Left forelimb (tissue), 1 donor: ENCODE data around the gene ZDHHC8.
A peak's percentile ranks its signal among the peaks of the same experiment; 100 is the strongest.

Source experiments
- DNase-seq: peaks from one replicate; pipeline ENCODE4 v3.0.0-alpha.2; 2018; ENCODE audit warnings: low spot score

Gene ZDHHC8

DNA sequence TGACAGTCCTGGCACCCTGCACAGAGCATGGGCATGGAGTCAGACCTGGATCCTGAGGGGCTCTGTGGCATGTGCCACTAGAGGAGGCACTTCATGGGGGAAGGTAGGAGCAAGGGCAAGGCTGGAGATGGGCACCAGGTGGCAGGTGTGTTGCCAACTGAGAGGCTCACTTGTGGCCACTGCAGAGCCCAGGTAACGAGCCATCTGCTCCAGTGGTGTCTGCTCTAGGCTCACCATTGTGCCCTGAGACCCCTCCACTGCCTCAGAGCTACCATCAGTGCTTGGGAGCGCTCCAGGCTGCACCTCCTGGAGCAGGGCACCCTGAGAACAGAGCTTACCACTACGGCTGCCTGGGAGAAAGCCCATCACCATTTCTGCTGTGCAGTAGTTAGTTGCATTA, 1.3 kb upstream of the ZDHHC8 start:
- no peak for DNase-seq

DNA sequence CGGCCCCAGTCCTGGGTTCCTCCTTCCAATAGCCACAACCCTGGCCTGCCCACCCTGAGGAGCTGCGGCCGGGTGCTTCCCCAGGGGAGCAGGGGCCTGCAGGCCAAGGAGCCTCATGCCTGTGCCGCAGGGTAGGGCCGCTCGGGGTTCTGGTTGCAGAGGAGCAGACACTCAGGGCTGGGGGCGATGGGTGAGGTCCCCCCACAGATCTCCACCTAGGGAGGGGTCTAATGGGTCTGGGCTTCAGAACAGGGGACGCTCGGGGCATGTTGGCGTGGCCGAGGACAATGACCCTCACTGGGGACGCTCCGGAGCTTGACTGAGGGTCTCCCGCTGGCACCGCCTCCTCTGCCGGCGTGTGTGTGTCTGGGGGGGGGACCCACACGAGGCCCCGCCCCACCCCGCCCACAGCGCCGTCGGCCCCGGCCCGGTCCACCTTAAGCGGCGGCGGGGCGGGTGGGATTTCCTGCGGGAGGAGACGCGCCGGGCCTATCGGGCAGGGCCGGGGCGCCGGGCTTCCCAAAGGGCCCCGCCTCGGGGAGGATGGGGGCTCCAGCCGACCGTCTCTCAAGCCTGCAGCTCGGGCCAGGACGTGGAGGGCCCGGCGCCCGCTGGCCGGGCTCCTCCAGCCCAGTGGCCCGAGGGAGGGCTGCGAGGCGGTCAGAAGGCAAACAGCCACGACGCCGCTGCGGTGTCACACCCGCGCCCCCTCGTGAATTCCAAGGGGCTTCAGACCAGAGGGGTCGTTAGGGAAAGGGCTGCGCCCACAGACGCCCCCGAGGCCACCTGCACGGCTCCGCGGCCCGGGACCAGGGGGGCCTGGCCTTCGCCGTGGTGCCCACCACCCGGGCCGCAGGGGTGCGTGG, 640 bp upstream of the ZDHHC8 start:
- peak; percentile 88 for DNase-seq

GRCh38 chr22:20131859-20132685, 468 bp downstream of the ZDHHC8 start:
- DNase-seq: no peak

GRCh38 chr22:20132686-20133246, 1.2 kb downstream of the ZDHHC8 start:
- DNase-seq: no peak

DNA sequence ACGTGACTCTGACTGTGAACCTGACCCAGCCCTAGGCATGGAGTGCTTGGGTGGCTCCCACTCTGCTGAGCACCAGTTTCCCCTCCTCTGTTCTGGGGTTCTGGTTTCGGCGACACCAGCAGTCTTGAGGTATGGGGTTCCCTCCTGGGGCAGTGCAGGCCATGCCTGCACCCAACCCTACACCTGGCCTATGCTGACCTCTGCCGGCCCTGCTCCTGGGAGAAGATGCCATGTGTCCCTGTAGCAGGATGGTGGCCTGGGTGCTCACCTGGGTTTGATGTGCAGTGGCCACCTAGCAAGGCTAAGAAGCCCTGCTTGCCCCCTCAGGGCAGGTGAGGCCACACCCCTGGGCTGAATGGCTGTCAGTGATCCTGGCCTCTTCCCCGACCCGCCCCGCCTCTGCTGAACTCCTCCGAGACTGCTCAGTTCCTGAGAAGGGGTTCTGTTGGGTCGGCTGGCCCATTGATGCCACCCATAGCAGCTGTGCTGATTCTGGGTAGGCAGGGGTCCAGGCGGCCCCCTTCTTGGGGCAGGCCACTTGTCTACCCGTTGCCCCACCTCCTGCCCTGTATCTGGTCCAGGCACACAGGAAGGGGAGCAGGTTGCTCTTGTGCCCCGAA, 2.4 kb downstream of the ZDHHC8 start:
- DNase-seq: no peak

DNA sequence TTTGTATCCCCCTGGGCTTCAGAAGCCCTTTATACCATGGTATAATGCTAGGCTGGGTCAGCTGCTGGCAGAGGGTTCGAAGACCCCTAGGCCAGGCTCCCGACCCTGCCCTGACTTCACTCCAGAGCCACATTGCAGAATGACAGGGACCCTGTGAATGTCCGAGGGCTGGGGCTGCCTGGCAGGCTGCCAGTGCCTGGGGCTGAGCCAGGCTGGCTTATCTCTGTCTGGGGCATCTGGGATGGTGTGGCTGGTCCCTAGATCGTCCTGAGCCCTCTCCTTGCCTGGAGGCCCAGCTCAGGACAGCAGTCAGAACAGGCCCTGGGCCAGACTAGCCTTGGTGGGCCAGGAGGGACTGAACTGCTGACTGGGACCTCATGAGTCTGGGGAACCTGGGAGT, 3.7 kb downstream of the ZDHHC8 start:
- DNase-seq: no peak

- DNase-seq: no peak
Measured at GRCh38 chr22:20135806-20136602, 4.4 kb downstream of the ZDHHC8 start.

DNA sequence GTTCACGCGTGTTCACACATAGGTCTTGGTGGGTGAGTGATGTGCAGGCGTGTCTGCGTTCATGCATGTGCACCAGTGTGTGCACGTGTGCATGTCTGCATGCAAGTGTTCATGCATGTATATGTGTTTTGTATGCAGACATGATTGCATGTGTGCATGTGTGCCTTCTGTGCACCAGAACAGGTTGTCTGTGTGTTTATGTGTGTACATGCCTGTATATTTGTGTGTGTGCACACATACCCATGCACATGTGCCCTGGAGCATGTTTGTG, 4.9 kb downstream of the ZDHHC8 start:
- no peak for DNase-seq

DNA sequence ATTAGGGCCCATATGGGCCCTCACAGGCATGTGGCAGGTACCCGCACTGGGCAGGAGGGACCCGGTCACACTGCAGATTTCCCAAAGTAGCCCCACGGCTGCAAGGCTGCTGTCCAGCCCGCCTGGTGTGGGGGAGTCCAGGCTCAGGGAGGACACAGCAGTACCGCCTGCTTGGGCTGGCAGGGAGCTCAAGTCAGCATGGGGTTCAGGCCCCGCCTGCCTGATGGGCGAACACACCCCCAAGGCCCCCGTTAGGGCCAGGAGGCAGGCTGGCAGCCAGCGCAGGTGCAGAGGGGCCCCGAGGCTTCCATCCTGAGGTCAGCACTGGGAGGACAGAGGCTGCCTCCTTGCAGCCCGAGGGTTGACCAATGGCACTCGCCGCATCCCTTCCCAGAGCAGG, 5.5 kb downstream of the ZDHHC8 start:
- DNase-seq: no peak

GRCh38 chr22:20137671-20138416, 6.2 kb downstream of the ZDHHC8 start:
- DNase-seq: no peak

DNA sequence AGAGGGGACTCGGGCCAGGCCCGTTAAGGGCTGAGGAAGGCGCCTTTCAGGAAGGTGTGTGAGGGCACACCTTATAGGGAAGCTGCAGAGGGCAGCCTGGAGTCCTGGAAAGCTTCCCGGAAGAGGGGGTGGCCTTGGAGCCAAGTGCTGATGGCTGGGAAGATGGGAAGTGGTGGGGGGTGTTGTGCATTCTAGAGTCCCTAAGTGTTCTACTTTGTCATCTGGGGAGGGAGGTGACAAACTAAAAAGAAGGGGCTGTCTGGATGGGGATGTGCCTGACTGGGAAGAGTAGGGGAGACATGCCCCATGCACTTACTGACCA, 6.8 kb downstream of the ZDHHC8 start:
- DNase-seq: no peak

DNA sequence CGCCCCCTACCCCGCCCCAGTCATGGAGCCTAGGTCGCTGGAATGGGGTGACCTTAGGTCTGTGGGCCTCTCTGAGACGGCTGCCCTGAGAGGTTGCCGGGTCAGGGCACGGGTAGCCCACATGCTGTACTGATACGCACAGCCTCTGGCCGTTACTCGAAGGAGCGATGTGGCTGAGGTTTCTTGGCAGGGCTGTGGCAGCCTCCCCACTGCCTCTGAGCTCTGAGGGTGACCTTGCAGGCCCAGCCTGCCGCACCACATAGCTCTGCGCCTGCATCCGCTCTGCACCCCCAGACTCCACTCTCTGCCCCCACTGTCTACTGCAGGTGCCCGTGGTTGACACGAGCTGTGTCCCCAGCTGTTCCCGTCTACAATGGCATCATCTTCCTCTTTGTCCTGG, 7.3 kb downstream of the ZDHHC8 start:
- no peak for DNase-seq

DNA sequence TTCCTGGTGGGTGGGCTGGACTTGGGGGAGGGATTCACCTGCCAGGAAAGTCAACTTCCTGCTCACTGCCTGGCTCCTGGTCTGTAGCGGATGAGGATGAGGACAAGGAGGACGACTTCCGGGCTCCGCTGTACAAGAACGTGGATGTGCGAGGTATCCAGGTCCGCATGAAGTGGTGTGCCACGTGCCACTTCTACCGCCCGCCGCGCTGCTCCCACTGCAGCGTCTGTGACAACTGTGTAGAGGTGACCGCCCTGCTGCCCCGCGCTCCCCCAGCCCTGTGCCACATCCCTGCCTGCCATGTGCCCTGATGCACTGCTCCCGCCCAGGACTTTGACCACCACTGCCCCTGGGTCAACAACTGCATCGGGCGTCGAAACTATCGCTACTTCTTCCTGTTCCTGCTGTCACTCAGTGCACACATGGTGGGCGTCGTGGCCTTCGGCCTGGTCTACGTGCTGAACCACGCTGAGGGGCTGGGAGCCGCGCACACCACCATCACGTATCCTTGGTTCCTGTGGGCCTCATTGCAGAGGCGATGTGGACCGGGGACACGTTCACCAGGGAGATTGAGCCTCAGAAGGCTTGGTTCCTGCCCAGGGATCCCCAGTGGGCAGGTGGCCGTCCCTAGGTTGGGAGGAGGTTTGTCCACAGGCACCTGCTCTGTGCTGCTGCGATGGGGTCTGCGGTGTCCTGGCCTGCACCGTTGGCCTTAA, 7.9 kb downstream of the ZDHHC8 start:
- no peak for DNase-seq

GRCh38 chr22:20140107-20140445, 8.5 kb downstream of the ZDHHC8 start:
- no peak for DNase-seq

DNA sequence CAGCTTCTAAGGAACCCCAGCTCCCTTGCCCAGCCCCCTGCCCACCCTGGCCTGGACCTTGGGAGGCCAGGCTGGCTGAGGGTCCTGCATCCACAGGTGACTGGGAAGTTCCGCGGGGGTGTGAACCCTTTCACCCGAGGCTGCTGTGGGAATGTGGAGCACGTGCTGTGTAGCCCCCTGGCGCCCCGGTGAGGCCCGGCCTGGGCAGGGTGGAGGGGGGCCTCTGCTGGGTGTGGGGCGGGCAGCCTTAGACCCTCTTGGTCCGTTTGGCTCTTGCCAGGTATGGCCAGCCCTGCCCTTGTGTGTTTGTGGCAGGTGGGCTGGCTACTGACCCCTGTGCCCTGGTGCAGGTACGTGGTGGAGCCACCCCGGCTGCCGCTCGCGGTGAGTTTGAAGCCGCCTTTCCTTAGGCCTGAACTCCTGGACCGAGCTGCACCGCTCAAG, 8.9 kb downstream of the ZDHHC8 start:
- DNase-seq: no peak

GRCh38 chr22:20141186-20142077, 9.8 kb downstream of the ZDHHC8 start:
- no peak for DNase-seq

DNA sequence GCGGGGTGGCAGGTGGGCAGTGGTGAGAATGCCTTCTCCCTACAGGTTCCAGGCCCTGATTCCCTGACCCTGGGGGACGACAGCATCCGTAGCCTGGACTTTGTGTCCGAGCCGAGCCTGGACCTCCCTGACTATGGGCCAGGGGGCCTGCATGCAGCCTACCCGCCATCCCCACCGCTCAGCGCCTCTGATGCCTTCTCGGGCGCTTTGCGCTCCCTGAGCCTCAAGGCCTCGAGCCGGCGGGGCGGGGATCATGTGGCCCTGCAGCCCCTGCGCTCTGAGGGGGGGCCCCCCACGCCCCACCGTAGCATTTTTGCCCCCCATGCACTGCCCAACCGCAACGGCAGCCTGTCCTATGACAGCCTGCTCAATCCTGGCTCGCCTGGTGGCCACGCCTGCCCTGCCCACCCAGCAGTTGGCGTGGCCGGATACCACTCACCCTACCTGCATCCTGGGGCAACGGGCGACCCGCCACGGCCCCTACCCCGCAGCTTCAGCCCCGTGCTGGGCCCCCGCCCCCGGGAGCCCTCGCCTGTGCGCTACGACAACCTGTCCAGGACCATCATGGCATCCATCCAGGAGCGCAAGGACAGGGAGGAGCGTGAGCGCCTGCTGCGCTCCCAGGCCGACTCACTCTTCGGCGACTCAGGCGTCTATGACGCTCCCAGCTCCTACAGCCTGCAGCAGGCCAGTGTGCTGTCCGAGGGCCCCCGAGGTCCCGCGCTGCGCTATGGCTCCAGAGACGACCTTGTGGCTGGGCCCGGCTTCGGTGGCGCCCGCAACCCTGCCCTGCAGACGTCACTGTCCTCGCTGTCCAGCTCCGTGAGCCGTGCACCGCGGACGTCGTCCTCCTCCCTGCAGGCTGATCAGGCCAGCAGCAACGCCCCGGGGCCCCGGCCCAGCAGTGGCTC, 11.4 kb downstream of the ZDHHC8 start:
- no peak for DNase-seq

GRCh38 chr22:20143883-20144665, 12.5 kb downstream of the ZDHHC8 start:
- no peak for DNase-seq
